K562 (cell line): Measurements from ENCODE around the gene C5AR2. TPM values are rescaled to one million over a fixed set of nuclear protein-coding genes. Genes with fewer than 3 reads are reported as not detected.

Experiments used
- ATF1 ChIP-seq, 2 experiments: fragments of 450-650 bp in 1 of 2; IDR thresholded peaks; 2 replicates each; pipeline ENCODE4 v1.6.1; 2016; ENCODE audit warnings: missing compliant biosample characterization in 1 of 2, missing genetic modification characterization in 1 of 2
- CTBP1 ChIP-seq: fragments of 450-650 bp; IDR thresholded peaks from 2 replicates; pipeline ENCODE4 v1.6.1; 2016; ENCODE audit warnings: borderline replicate concordance
- GABPB1 ChIP-seq: sonication (generic); formaldehyde crosslinking; IDR thresholded peaks from 2 replicates; pipeline ENCODE4 v1.8.0; 2022; ENCODE audit warnings: mild to moderate bottlenecking, missing genetic modification reagents
- LARP7 ChIP-seq: fragments of 450-650 bp; IDR thresholded peaks from 2 replicates; pipeline ENCODE4 v1.6.1; 2016
- MTA3 ChIP-seq: fragments of 450-650 bp; formaldehyde crosslinking; IDR thresholded peaks from 2 replicates; pipeline ENCODE4 v1.6.1; 2017; ENCODE audit warnings: mild to moderate bottlenecking, borderline replicate concordance
- NFIC ChIP-seq: fragments of 450-650 bp; IDR thresholded peaks from 2 replicates; pipeline ENCODE4 v1.6.1; 2017; ENCODE audit warnings: mild to moderate bottlenecking, inconsistent platforms
- PTRF ChIP-seq: fragments of 450-650 bp; IDR thresholded peaks from 2 replicates; pipeline ENCODE4 v1.6.1; 2016; ENCODE audit warnings: mild to moderate bottlenecking, missing genetic modification characterization, missing compliant biosample characterization
- REST ChIP-seq, 2 experiments: fragments of 450-650 bp; formaldehyde crosslinking in 1 of 2; IDR thresholded peaks; 2 replicates each; pipeline versions ENCODE4 v1.4.0 to v1.6.1; 2014 to 2020; ENCODE audit warnings: mild to moderate bottlenecking in 2 of 2, borderline replicate concordance in 1 of 2, low read depth in 1 of 2
- SIN3A ChIP-seq, 2 experiments: fragments of 150-350 bp in 1 of 2; IDR thresholded peaks; 2 replicates each; pipeline ENCODE4 v1.6.1; 2011 to 2016; ENCODE audit warnings: borderline replicate concordance in 2 of 2, low read depth in 2 of 2, low read length in 2 of 2, mild to moderate bottlenecking in 2 of 2, moderate library complexity in 2 of 2; ENCODE audit not compliant: control insufficient read depth in 1 of 2
- TAF9B ChIP-seq: fragments of 450-650 bp; IDR thresholded peaks from 2 replicates; pipeline ENCODE4 v1.6.1; 2018; ENCODE audit warnings: mild to moderate bottlenecking; ENCODE audit not compliant: partially characterized antibody
- ZFP1 ChIP-seq: fragments of 450-650 bp; formaldehyde crosslinking; IDR thresholded peaks from 2 replicates; pipeline ENCODE4 v1.4.0; 2020; ENCODE audit warnings: mild to moderate bottlenecking, mixed read lengths
- ZNF384 ChIP-seq: IDR thresholded peaks from 2 replicates; pipeline ENCODE4 v1.6.1; 2012; ENCODE audit warnings: low read depth, low read length, improper control_type of control experiment
- ZNF511 ChIP-seq: sonication (generic); formaldehyde crosslinking; IDR thresholded peaks from 2 replicates; pipeline ENCODE4 v1.8.0; 2022; ENCODE audit warnings: mild to moderate bottlenecking, missing genetic modification reagents
- ZNF740 ChIP-seq, 3 experiments: fragments of 200-800 bp in 1 of 3; sonication (Bioruptor generic) in 1 of 3; sonication (generic) in 1 of 3; formaldehyde crosslinking in 1 of 3; IDR thresholded peaks; 2 replicates each; pipeline versions ENCODE4 v1.6.1 to v1.8.0; 2016 to 2022; ENCODE audit warnings: mild to moderate bottlenecking in 2 of 3, missing compliant biosample characterization in 2 of 3, missing genetic modification characterization in 2 of 3, missing genetic modification reagents in 1 of 3
- polyA plus RNA-seq, 8 experiments: library from polyadenylated mRNA; depleted of rRNA in 4 of 8; stranded (reverse) in 5 of 8; unstranded in 3 of 8; fragments of >200 nt; fragmentation: Nextera tagmentation in 2 of 8; fragmentation: Illumina TruSeq in 1 of 8; extraction: Ambion mirVana in 2 of 8; extraction: Trizol in 1 of 8; gene quantifications; 2 replicates each; pipeline versions ENCODE4 v1.2.1 to v1.2.3, GENCODE V29; 2011 to 2014; ENCODE audit warnings: inconsistent platforms in 1 of 8, missing spikeins in 1 of 8
- total RNA-seq, 7 experiments: library from RNA; depleted of rRNA in 6 of 7; stranded (reverse); fragments of >200 nt in 6 of 7; fragmentation: Illumina TruSeq in 2 of 7; extraction: Trizol in 2 of 7; gene quantifications; 2 replicates each; pipeline versions ENCODE4 v1.2.1 to v1.2.3, GENCODE V29; 2011 to 2021; ENCODE audit warnings: low replicate concordance in 1 of 7
- TF ChIP-seq, protein P1 (sequence below): sonication (generic); formaldehyde crosslinking; IDR thresholded peaks from 2 replicates; pipeline ENCODE4 v1.9.0; 2022; ENCODE audit warnings: mild to moderate bottlenecking, missing genetic modification reagents
- TF ChIP-seq, protein P2 (sequence below): sonication (generic); formaldehyde crosslinking; IDR thresholded peaks from 2 replicates; pipeline ENCODE4 v1.9.0; 2022; ENCODE audit warnings: mild to moderate bottlenecking, missing genetic modification reagents

The C5AR2 gene
- total and polyA plus RNA-seq, 9 of the 15 experiments (the other 6 are each of a cell fraction or from before 2014, with no cell fraction given) = 0.01 to 1.1 (median 0.13) TPM

DNA sequence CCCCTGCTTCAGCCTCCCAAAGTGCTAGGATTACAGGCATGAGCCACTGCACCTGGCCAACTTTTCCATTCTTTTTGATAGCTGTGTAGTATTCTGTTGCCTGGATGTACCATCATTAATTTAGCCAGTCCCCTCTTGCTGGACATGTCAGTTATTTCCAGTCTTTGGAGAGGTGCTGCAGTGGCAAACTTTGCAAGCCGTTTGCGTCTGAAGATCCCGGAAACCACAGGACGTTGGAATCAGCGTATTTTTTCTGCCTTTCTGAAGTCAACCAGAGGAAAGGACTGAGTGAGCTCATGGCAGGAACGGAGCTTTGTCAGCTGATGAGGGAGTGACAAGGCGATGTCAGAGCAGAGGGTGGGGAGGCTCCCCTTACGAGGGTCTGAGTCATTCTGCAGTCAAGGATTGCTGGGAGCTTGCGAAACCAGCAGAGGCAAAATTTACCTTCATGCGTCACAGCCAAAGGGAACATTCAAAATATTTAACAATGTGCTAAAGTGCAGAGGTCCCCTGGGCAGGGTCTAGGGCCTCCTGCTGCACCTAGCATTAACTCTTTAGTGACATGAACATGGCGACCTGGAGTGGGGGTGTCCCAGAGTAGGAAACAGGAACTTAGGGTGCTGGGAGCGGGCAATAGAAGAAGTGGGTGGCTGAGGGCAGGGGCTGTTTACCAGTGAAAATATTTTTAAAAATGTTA is 16.7 kb upstream of the C5AR2 start (continued):
- TF ChIP-seq PTRF (no peak), ZNF740 (CRISPR knock-in tag; IDR thresholded peaks at IDR 0.05) (no peak), ZNF740 (tag; IDR thresholded peaks at IDR 0.05) (no peak), SIN3A (IDR thresholded peaks at IDR 0.05; ENCODE audit: borderline replicate concordance in 2 of 2, control insufficient read depth in 1 of 2, low read depth in 2 of 2, low read length in 2 of 2) (peak in 1 of 2 experiments; percentile 65; a peak in 1 of 4 replicates), ZNF384 (peak; percentile 51), ZFP1 (CRISPR knock-in tag) (no peak), MTA3 (peak; percentile 87), NFIC (peak; percentile 33; the same call in 1 of the 2 replicates), REST (IDR thresholded peaks at IDR 0.05; ENCODE audit: borderline replicate concordance) (peak; percentile 48; the same call in 1 of the 2 replicates), REST (CRISPR knock-in tag; IDR thresholded peaks at IDR 0.05; ENCODE audit: low read depth) (no peak), ATF1 (CRISPR knock-in tag; IDR thresholded peaks at IDR 0.05) (no peak), ATF1 (tag; IDR thresholded peaks at IDR 0.05) (peak; percentile 94), GABPB1 (CRISPR knock-in tag) (peak; percentile 69), ZNF511 (CRISPR knock-in tag) (no peak), TAF9B (peak; percentile 96), CTBP1 (peak; percentile 39; the same call in 1 of the 2 replicates), LARP7 (no peak)
- TF ChIP-seq, protein P1, sequence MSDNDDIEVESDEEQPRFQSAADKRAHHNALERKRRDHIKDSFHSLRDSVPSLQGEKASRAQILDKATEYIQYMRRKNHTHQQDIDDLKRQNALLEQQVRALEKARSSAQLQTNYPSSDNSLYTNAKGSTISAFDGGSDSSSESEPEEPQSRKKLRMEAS (CRISPR knock-in tag) = peak; percentile 58; the same call in 1 of the 2 replicates
- TF ChIP-seq, protein P2, sequence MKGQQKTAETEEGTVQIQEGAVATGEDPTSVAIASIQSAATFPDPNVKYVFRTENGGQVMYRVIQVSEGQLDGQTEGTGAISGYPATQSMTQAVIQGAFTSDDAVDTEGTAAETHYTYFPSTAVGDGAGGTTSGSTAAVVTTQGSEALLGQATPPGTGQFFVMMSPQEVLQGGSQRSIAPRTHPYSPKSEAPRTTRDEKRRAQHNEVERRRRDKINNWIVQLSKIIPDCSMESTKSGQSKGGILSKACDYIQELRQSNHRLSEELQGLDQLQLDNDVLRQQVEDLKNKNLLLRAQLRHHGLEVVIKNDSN (CRISPR knock-in tag) = peak; percentile 85
